Liver (tissue), 9 donors: Measurements from ENCODE around the gene GMEB2. TPM values are rescaled to one million over a fixed set of nuclear protein-coding genes. Genes with fewer than 3 reads are reported as not detected.

Source experiments
- DNase-seq: peaks from one replicate; pipeline ENCODE4 v3.0.0-alpha.2; 2017; ENCODE audit warnings: low spot score
- H3K27ac ChIP-seq, 2 donors: one replicate each; pipeline ENCODE4 v1.7.0; 2013; ENCODE audit warnings: inconsistent platforms in 2 of 2, low read length in 2 of 2, control low read depth in 1 of 2, low read depth in 1 of 2, mild to moderate bottlenecking in 1 of 2
- H3K27me3 ChIP-seq, 4 donors: one replicate each; pipeline versions ENCODE4 v1.6.1 to v1.7.0; 2013; ENCODE audit warnings: low read length in 3 of 4, inconsistent platforms in 1 of 4, mild to moderate bottlenecking in 1 of 4, moderate library complexity in 1 of 4; ENCODE audit not compliant: control insufficient read depth in 4 of 4, insufficient read depth in 4 of 4
- H3K36me3 ChIP-seq, 4 donors: one replicate each; pipeline versions ENCODE4 v1.6.1 to v1.7.0; 2013; ENCODE audit warnings: low read length in 3 of 4, mild to moderate bottlenecking in 3 of 4, low read depth in 1 of 4, moderate library complexity in 1 of 4; ENCODE audit not compliant: control insufficient read depth in 4 of 4, insufficient read depth in 3 of 4
- H3K4me1 ChIP-seq, 4 donors: one replicate each; pipeline versions ENCODE4 v1.6.1 to v1.7.0; 2013; ENCODE audit warnings: low read length in 3 of 4, mild to moderate bottlenecking in 3 of 4, moderate library complexity in 1 of 4; ENCODE audit not compliant: control insufficient read depth in 4 of 4, insufficient read depth in 4 of 4
- H3K4me3 ChIP-seq, 3 donors: one replicate each; pipeline versions ENCODE4 v1.6.1 to v1.7.0; 2013; ENCODE audit warnings: low read length in 3 of 3, control low read depth in 1 of 3, low read depth in 1 of 3, mild to moderate bottlenecking in 1 of 3
- H3K9ac ChIP-seq, 2 donors: one replicate each; pipeline ENCODE4 v1.7.0; 2013; ENCODE audit warnings: low read length in 2 of 2, mild to moderate bottlenecking in 2 of 2, moderate library complexity in 2 of 2, control low read depth in 1 of 2, low read depth in 1 of 2
- H3K9me3 ChIP-seq, 4 donors: one replicate each; pipeline versions ENCODE4 v1.6.1 to v1.7.0; 2013; ENCODE audit warnings: low read length in 3 of 4; ENCODE audit not compliant: control insufficient read depth in 4 of 4
- ATF3 ChIP-seq: IDR thresholded peaks from 2 replicates; pipeline ENCODE4 v1.6.1; 2016; ENCODE audit warnings: antibody characterized with exemption
- EGR1 ChIP-seq, 2 donors: IDR thresholded peaks; 2 replicates each; pipeline ENCODE4 v1.6.1; 2016 to 2018; ENCODE audit warnings: antibody characterized with exemption in 2 of 2, low read depth in 2 of 2
- FOXA1 ChIP-seq: IDR thresholded peaks from 2 replicates; pipeline ENCODE4 v1.6.1; 2016; ENCODE audit warnings: antibody characterized with exemption
- FOXA2 ChIP-seq: IDR thresholded peaks from 2 replicates; pipeline ENCODE4 v1.6.1; 2016; ENCODE audit warnings: antibody characterized with exemption
- GABPA ChIP-seq, 2 donors: IDR thresholded peaks in 1 of 2; conservative IDR thresholded peaks in 1 of 2; 2 replicates each; pipeline ENCODE4 v1.6.1; 2016; ENCODE audit warnings: antibody characterized with exemption in 2 of 2, mild to moderate bottlenecking in 1 of 2, moderate library complexity in 1 of 2
- HNF4A ChIP-seq, 2 donors: conservative IDR thresholded peaks; 2 replicates each; pipeline ENCODE4 v1.6.1; 2016; ENCODE audit warnings: antibody characterized with exemption in 2 of 2, mild to moderate bottlenecking in 2 of 2
- HNF4G ChIP-seq: IDR thresholded peaks from 2 replicates; pipeline ENCODE4 v1.6.1; 2016; ENCODE audit warnings: antibody characterized with exemption
- JUND ChIP-seq, 2 donors: IDR thresholded peaks; 2 replicates each; pipeline ENCODE4 v1.6.1; 2016; ENCODE audit warnings: antibody characterized with exemption in 2 of 2
- MAX ChIP-seq: IDR thresholded peaks from 2 replicates; pipeline ENCODE4 v1.6.1; 2016; ENCODE audit warnings: antibody characterized with exemption
- NR2F2 ChIP-seq: IDR thresholded peaks from 2 replicates; pipeline ENCODE4 v1.6.1; 2016; ENCODE audit warnings: antibody characterized with exemption
- RAD21 ChIP-seq, 2 donors: IDR thresholded peaks; 2 replicates each; pipeline ENCODE4 v1.6.1; 2016; ENCODE audit warnings: antibody characterized with exemption in 2 of 2, mild to moderate bottlenecking in 2 of 2
- REST ChIP-seq: IDR thresholded peaks from 2 replicates; pipeline ENCODE4 v1.6.1; 2016; ENCODE audit warnings: antibody characterized with exemption, mild to moderate bottlenecking
- RXRA ChIP-seq, 2 donors: IDR thresholded peaks; 2 replicates each; pipeline ENCODE4 v1.6.1; 2017 to 2018; ENCODE audit warnings: antibody characterized with exemption in 2 of 2, mild to moderate bottlenecking in 1 of 2
- SP1 ChIP-seq: IDR thresholded peaks from 2 replicates; pipeline ENCODE4 v1.6.1; 2018; ENCODE audit warnings: antibody characterized with exemption, mild to moderate bottlenecking
- TAF1 ChIP-seq: conservative IDR thresholded peaks from 2 replicates; pipeline ENCODE4 v1.6.1; 2016; ENCODE audit warnings: antibody characterized with exemption, mild to moderate bottlenecking
- YY1 ChIP-seq: IDR thresholded peaks from 2 replicates; pipeline ENCODE4 v1.6.1; 2016; ENCODE audit warnings: antibody characterized with exemption, mild to moderate bottlenecking
- WGBS: extraction: QIAGEN DNeasy Blood & Tissue Kit; methylation state at CpG from one replicate; pipeline ENCODE4 v1.1.7; 2013; 5-methylcytosine and 5-hydroxymethylcytosine counted together
- polyA plus RNA-seq, 2 donors: library from polyadenylated mRNA; stranded (reverse) in 1 of 2; unstranded in 1 of 2; fragments of 200-250 nt in 1 of 2; fragments of >200 nt in 1 of 2; fragmentation: Nextera tagmentation in 1 of 2; extraction: Ambion mirVana in 1 of 2; gene quantifications; one replicate each; pipeline versions ENCODE4 v1.2.1 to v1.2.3, GENCODE V29; 2013 to 2015
- total RNA-seq, 2 donors: library from RNA; depleted of rRNA; stranded (reverse); fragments of >200 nt; gene quantifications; one replicate each; pipeline ENCODE4 v1.2.3, GENCODE V29; 2014
- donor health status: healthy.
- donor health status: healthy.
- donor health status: healthy.
- donor health status: healthy.
- donor health status: healthy.

The GMEB2 gene
- total and polyA plus RNA-seq, 4 donors = 1.3 to 8.6 (median 5.3) TPM

- TF ChIP-seq REST (no peak), SP1 (no peak), JUND (IDR thresholded peaks at IDR 0.05) (no peak), EGR1 (IDR thresholded peaks at IDR 0.05; ENCODE audit: low read depth in 2 of 2) (no peak), HNF4G (no peak)
- Histone ChIP-seq H3K9me3 (no peaks in the 10 kb centered on the region), H3K9ac (no peak overlapping the region), H3K4me1 (no peaks in the 10 kb centered on the region), H3K27ac (no peak overlapping the region), H3K36me3 (peaks cover 5 to 50% (median 19%) of the 10 kb centered on the region in 4 donors), H3K27me3 (no peaks in the 10 kb centered on the region), H3K4me3 (no peak overlapping the region)
- WGBS = 91% methylated on average over 27 of the region's 27 CpGs
- DNase-seq = no peak
These were observed 27.4 kb downstream of the GMEB2 start for GRCh38 chr20:63599396-63600050.

GRCh38 chr20:63598479-63599395 is 28.2 kb downstream of the GMEB2 start:
- TF ChIP-seq JUND (IDR thresholded peaks at IDR 0.05) = no peak
- WGBS = 94% methylated on average over 33 of the region's 33 CpGs
- Histone ChIP-seq H3K27me3 (no peaks in the 10 kb centered on the region), H3K4me3 (no peak overlapping the region), H3K9me3 (no peaks in the 10 kb centered on the region), H3K27ac (no peak overlapping the region), H3K36me3 (peaks cover 5 to 52% (median 19%) of the 10 kb centered on the region in 4 donors), H3K4me1 (no peaks in the 10 kb centered on the region), H3K9ac (no peak overlapping the region)
- DNase-seq = no peak

GRCh38 chr20:63597651-63598478 is 29.0 kb downstream of the GMEB2 start:
- H3K4me3 ChIP-seq = no peak overlapping the region
- DNase-seq = no peak
- peaks cover 5 to 55% (median 17%) of the 10 kb centered on the region in 4 donors for H3K36me3 ChIP-seq
- H3K27me3 ChIP-seq = no peaks in the 10 kb centered on the region
- no peak overlapping the region for H3K27ac ChIP-seq
- no peaks in the 10 kb centered on the region for H3K9me3 ChIP-seq
- WGBS = 91% methylated on average over 23 of the region's 23 CpGs
- no peak overlapping the region for H3K9ac ChIP-seq
- no peaks in the 10 kb centered on the region for H3K4me1 ChIP-seq
- TF ChIP-seq RXRA (IDR thresholded peaks at IDR 0.05) = no peak
- TF ChIP-seq JUND (IDR thresholded peaks at IDR 0.05) = no peak
- no peak for TF ChIP-seq MAX
- no peak for TF ChIP-seq GABPA (IDR thresholded peaks at IDR 0.05 in 1 of 2, conservative IDR thresholded peaks at IDR 0.05 in 1 of 2)
- no peak for TF ChIP-seq REST
- TF ChIP-seq EGR1 (IDR thresholded peaks at IDR 0.05; ENCODE audit: low read depth in 2 of 2) = no peak
- no peak for TF ChIP-seq RAD21 (IDR thresholded peaks at IDR 0.05)
- no peak for TF ChIP-seq YY1
- TF ChIP-seq FOXA1 = no peak
- TF ChIP-seq ATF3 = no peak
- TF ChIP-seq TAF1 = no peak
- no peak for TF ChIP-seq FOXA2
- TF ChIP-seq HNF4A (conservative IDR thresholded peaks at IDR 0.05) = no peak
- TF ChIP-seq NR2F2 = no peak
- no peak for TF ChIP-seq SP1
